CD4-positive, alpha-beta T cell treated with Interleukin-2 at 100 ng/mL for 4 hours (primary cell): ENCODE results near the gene NCKAP1.
"Not testable (repeated sequence)": the region's sequence is repeated elsewhere in the genome, so short reads cannot be mapped to it uniquely, and the experiment has no call there.

Source experiments
- DNase-seq: peaks from one replicate; pipeline ENCODE4 v3.0.0-alpha.2; 2020; ENCODE audit warnings: low spot score

Gene NCKAP1

DNA sequence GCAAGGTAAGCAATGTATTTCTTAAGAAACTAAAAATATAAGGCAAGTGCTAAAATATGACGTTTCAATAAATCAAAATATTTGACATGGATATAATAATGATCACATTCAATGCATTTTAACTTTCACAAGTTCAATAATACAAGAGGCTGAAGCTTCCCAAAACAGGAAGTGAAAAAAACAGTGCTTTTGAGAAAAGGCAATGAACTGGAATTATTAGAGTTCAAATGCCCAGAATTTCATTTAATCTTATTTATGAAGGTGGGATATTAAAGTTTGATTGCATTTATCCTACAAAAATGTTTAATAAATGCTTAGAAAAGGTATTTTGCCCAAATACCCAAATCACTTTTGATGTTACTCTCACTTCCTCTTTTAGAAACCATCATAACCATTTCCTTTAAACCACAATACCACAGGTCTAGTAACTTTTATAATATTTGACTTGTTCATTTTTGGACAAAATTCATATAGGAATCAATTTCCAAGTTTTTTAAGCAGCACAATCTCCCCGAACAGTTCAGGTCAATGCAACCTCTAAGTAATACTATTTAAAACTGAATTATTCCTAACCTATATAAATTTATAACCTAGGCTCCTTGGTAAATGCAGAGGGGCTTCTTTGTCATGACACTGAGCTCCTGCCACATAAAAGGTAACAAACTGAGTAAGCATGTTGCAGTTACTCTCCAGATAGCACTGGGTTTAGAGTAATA lies 2.1 kb downstream of the NCKAP1 start:
- DNase-seq = peak; percentile 20

DNA sequence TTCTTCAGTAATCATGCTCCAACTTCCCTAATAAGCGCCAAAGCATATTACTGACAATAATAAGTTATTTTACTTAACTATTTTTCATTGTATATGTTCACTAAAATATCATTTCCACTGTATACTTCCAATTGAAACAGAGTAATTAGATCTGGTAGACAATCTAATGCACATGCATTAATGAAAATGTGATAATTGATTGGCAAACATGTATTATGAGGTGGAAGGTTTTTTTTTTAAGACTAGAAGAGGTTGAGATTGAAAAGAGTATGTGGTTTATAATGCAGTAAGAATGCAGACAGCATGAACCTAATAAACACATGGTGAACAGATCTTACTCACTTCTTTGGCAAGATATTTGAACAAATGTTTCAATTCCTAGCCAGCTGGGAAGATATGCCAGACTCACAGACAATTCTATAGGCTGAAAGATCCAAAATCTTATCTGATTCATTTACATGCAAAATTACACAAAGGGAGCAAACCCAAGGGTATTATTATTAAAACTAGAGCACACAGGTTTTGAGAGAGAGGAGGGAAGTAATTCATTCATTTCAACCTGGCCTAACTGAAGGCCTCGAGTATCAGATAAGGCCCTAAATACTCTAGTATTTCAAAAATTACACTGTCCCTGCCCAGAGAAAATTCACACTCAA lies 2.8 kb downstream of the NCKAP1 start:
- no peak for DNase-seq

- DNase-seq = no peak
Measured at GRCh38 chr2:183034806-183035205, 3.5 kb downstream of the NCKAP1 start.

DNA sequence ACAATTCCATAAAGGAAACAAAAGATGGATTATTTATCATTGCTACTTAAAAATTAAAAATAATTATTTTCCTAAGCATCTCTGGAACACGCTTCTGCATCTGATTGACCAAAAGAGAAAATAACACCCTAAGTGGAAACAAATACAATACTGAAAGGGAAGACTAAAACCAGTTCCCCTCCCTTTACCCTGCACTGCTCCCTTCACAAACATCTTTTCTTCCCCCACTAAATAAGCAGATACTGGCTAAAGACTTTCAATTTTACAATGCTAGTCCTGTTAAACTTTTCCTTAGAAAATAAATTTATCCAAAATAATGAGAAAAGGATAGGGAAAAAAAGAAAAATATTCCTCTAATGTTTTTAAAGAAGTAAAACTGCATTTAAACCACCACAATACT lies 4.3 kb downstream of the NCKAP1 start:
- DNase-seq = no peak

- DNase-seq = no peak
Measured at GRCh38 chr2:183031911-183032794, 6.1 kb downstream of the NCKAP1 start.

- DNase-seq = no peak
Measured at GRCh38 chr2:183029219-183029618, 9.0 kb downstream of the NCKAP1 start.

DNA sequence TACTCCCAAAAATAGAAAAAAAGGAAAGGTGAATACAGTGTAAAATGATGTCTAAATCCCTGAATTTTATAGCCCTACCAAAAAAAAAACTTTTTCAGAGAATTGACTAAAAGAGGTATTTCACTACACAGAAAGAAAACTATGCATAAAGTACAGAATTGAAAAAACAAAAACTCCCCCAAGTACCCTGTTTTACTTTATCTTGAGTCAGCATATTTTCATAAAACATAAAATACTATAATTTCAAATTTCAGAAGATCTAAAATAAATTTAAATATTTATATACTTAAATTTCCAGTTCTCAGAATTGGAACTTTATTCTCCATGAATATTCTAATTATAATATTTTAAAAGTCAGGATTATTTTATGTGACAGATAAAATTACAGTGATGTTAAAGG lies 10.1 kb downstream of the NCKAP1 start:
- no peak for DNase-seq

DNA sequence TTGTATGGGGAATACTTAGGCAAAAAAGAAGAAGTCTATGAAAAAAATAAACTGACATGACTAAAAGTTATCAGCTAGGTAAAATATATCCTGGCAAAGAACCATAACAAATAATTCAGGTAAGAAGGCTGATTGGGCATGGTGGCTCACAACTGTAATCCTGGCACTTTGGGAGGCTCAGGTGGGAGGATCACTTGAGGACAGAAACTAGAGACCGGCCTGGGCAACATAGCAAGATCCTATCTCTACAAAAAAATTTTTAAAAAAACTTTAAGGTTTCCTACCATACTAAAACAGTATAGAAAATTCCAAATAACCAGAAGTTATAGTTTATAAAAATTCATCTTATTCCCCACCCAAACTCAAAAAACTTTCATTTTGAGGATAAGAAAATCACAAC lies 10.8 kb downstream of the NCKAP1 start:
- no peak for DNase-seq

GRCh38 chr2:183026424-183026823 lies 11.8 kb downstream of the NCKAP1 start:
- no peak for DNase-seq

DNA sequence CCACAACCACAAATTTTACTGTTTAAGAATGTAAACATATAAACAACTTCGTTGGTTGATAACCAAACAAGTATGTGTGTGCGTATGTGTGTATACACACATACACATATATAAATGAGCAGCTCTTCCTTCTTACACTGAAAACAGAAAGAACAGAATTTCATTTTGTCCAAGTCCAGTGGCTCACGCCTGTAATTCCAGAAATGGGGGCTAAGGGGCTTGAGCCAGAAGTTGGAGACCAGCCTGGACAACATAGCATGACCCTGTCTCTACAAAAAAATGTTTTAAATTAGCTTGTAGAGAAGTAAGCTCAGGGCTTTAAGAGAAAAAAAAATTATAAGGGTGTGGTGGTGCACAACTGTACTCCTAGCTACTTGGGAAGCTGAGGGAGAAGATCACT lies 12.3 kb downstream of the NCKAP1 start:
- no peak for DNase-seq

DNA sequence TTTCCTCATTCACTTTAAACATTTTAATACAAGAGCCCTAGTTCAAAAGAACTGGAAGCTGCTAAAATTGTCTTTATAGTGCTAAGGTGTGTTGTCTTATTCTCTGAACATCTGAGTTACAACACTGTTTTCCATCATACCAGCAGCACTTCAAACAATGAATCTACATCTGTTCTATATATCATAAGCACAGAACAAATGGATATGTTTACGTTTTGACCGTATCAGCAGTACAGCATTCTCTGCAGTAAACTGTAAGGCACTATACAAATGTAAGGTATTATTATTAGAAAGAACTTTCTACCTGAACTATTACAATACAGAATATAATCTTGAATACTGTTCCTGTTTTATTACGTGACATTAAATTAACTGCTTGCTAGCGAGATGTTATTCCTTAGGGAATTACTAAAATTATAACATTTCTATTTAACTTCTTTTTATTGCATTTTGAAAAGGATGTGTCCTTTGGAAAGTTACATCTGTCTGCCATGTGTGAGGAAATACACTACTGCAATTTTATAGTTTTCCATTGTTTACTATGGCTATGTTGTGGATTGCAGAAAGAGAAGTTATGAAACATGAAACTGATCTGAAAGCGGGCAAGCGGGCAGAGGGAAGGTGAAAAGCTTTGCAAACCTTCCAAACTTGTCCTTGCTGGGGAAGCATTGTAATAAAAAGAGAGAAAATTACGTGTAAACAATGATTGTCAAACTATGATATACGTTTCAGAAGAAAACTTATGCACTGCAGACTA lies 13.7 kb downstream of the NCKAP1 start:
- no peak for DNase-seq

GRCh38 chr2:183022711-183023110 lies 15.5 kb downstream of the NCKAP1 start:
- DNase-seq = no peak

DNA sequence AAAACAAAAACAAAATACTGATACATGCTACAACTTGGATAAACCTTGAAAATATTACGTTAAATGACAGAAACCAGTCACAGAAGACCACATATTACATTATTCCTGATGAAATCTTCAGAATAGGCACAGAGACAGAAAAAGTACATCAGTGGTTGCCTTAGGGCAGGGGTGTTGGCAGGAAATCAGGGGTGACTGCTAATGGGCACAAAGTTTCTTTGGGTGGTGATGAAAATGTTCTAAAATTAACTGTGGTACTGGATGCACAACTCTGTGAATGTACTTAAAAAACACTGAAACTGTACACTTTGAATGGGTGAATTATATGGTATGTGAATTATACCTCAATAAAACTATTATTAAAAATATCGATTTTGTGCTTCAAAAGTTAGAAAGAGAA lies 16.6 kb downstream of the NCKAP1 start:
- no peak for DNase-seq

DNA sequence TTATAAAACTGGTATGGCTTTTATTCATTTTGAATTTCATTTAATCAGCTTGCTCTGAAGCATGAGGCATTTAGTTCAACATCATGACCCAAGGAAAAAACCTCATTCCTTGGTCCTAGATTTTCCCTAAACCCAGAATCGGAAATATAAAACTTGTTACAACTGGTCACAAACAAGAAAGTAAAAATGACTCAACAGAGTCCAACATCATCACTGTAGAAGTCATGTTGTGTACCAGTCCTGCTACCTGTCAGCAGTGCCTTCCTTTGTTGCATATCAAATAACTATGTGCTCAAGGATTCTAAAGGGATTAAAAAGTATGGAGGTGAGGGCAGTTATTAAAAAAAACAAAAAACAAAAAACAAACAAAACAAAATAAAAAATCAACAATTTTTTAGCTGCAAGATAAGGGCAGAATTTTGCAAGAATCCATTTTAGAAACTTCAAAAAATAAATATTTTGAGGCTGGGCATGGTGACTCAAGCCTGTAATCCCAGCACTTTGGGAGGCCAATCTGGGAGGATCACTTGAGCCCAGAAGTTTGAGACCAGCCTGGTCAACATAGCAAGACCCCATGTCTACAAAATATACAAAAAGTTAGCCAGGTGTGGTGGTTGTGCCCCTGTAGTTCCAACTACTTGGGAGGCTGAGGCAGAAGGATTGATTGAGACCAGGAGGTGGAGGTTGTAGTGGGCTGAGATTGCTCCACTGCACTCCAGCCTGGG lies 18.4 kb downstream of the NCKAP1 start:
- DNase-seq = no peak

DNA sequence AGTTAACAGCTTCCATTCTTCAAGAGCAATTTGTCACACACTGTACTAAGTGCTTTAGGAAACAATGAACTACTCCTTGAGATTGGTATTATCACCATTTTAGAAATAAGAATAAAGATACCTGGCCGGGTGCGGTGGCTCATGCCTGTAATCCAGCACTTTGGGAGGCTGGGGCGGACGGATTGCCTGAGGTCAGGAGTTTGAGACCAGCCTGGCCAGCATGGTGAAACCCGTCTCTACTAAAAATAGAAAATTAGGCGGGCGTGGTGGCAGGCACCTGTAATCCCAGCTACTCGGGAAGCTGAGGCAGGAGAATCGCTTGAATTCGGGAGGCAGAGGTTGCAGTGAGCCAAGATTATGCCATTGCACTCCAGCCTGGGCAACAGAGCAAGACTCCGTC lies 20.4 kb downstream of the NCKAP1 start:
- DNase-seq = not testable (repeated sequence)

DNA sequence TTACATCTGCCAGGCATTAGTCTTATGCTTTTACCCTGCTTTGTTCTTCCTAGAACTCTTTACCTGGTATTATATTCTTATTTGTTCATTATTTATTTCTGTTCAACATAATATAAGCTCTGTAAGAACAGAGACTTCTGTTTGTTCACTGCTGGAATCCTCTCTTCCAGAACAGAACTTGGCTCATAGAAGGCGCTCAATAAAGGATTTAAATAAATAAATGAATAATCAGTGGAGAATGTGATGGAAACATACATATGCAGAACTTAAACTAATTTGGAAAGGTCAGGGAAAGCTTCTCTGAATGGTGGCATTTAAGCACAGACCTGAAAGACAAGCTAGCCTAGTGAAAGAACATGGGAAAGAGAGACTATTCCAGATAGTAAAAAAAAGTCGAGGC lies 24.3 kb downstream of the NCKAP1 start:
- no peak for DNase-seq

- no peak for DNase-seq
Measured at GRCh38 chr2:183011743-183012142, 26.5 kb downstream of the NCKAP1 start.

GRCh38 chr2:183010112-183010511 lies 28.1 kb downstream of the NCKAP1 start:
- no peak for DNase-seq

DNA sequence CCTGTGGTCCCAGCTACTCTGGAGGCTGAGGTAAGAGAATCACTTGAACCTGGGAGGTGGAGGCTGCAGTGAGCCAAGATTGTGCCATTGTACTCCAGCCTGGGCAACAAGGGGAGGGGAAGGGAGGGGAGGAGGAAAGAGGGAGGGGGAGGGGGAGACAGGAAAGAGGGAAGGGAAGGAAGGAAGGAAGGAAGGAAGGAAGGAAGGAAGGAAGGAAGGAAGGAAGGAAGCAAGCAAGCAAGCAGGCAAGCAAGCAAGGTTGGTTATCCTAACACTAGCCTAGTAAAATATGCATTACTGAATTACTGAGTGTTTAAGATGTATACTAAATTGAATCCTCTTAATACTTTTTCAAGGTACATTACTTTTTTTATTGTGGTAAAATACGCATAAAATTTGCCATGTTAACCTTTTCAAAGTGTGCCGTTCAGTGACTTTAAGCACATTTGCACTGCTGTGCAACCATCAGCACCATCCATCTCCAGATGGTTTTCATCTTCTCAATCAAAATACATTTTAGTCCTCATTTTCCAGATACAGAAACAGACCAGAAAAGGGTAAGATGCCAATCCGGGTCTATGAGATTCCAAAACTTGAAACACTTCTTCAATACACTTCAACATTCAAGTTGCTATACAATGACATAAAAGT lies 28.9 kb downstream of the NCKAP1 start:
- DNase-seq = no peak

- DNase-seq = no peak
Measured at GRCh38 chr2:183001948-183002347, 36.3 kb downstream of the NCKAP1 start.

GRCh38 chr2:183000846-183001245 lies 37.4 kb downstream of the NCKAP1 start:
- no peak for DNase-seq
